ENCODE results near the gene PTRH2. TPM values are rescaled to one million over a fixed set of nuclear protein-coding genes. Genes with fewer than 3 reads are reported as not detected.

PTRH2 gene
- total RNA-seq, 1 experiment from 2014 or later: 40.8 TPM

GRCh38 chr17:59669944-59670343 is 37.3 kb downstream of the PTRH2 start:
- no peak overlapping the region for H3K4me3 Mint-ChIP-seq
- H3K4ac ChIP-seq (ENCODE audit: low read depth, low read length): no peak overlapping the region
- no peak overlapping the region for H2AFZ ChIP-seq (ENCODE audit: low read length)
- no peaks in the 10 kb centered on the region for H3K9me3 ChIP-seq (ENCODE audit: control insufficient read depth, low read depth, low read length)
- no peak overlapping the region for H4K8ac ChIP-seq (replicated peaks; ENCODE audit: insufficient read length, low read depth, low read length)
- no peak for DNase-seq
- H3K79me1 ChIP-seq (ENCODE audit: insufficient read depth, low read depth, low read length, poor library complexity, severe bottlenecking): no peaks in the 10 kb centered on the region
- H3K56ac ChIP-seq (ENCODE audit: insufficient read length, low read depth, low read length): no peak overlapping the region
- no peak overlapping the region for H3K9ac ChIP-seq (ENCODE audit: extremely low read depth, insufficient read length, low read length)
- H3K14ac ChIP-seq (ENCODE audit: insufficient read depth, low read length): no peak overlapping the region
- H4K20me1 ChIP-seq (ENCODE audit: control insufficient read depth, insufficient read depth, insufficient read length): no peaks in the 10 kb centered on the region
- H3K79me2 ChIP-seq (ENCODE audit: insufficient read depth, low read length): no peaks in the 10 kb centered on the region
- H3T11ph ChIP-seq (ENCODE audit: low read length): no peak overlapping the region
- H4K5ac ChIP-seq (ENCODE audit: insufficient read length, low read depth, low read length): no peak overlapping the region
- no peak for TF ChIP-seq CTCF (conservative IDR thresholded peaks at IDR 0.05)
- H3K36me3 Mint-ChIP-seq (ENCODE audit: insufficient read depth in 1 of 3, low read depth in 3 of 3): peaks cover 8 to 68% (median 40%) of the 10 kb centered on the region in 3 experiments; a peak in 5 of 7 replicates
- H3K4me1 ChIP-seq (ENCODE audit: insufficient read depth, low read length): no peaks in the 10 kb centered on the region
- no peak overlapping the region for H3K18ac ChIP-seq (ENCODE audit: insufficient read length, low read depth, low read length)
- H2BK120ac ChIP-seq (ENCODE audit: low read depth, low read length, poor library complexity, severe bottlenecking): no peak overlapping the region
- H3K4me2 ChIP-seq (ENCODE audit: insufficient read depth, insufficient read length, low read length): no peak overlapping the region
- no peak overlapping the region for H3K27ac ChIP-seq (ENCODE audit: insufficient read length, low read depth, low read length)
- H2AK5ac ChIP-seq (ENCODE audit: insufficient read length, low read length): no peak overlapping the region
- no peak overlapping the region for H4K91ac ChIP-seq (ENCODE audit: insufficient read length, low read depth, low read length)
- no peak overlapping the region for H2BK20ac ChIP-seq (ENCODE audit: low read depth, low read length, poor library complexity, severe bottlenecking)
- no peak overlapping the region for H2BK15ac ChIP-seq (ENCODE audit: low read depth, low read length)
- no peaks in the 10 kb centered on the region for H3K9me3 Mint-ChIP-seq
- H3K4me1 Mint-ChIP-seq: no peaks in the 10 kb centered on the region
- peak overlapping the region in 1 of 3 experiments; percentile 19; a peak in 1 of 7 replicates for H3K27ac Mint-ChIP-seq
- H3K27me3 ChIP-seq (ENCODE audit: insufficient read depth, low read length): no peaks in the 10 kb centered on the region
- no peaks in the 10 kb centered on the region for H3K23me2 ChIP-seq (ENCODE audit: insufficient read length, low read depth, low read length, poor library complexity, severe bottlenecking)
- H3K23ac ChIP-seq (ENCODE audit: insufficient read length, low read depth, low read length): no peak overlapping the region
- no CpG with 5 or more reads among the region's 1 CpG for WGBS (ENCODE audit: extremely low coverage, insufficient read length, low lambda C conversion rate)
- no peak overlapping the region for H2BK5ac ChIP-seq (ENCODE audit: insufficient read length, low read length)
- no peaks in the 10 kb centered on the region for H3K27me3 Mint-ChIP-seq (ENCODE audit: low read depth)
- no peak overlapping the region for H2BK12ac ChIP-seq (ENCODE audit: insufficient read length, low read depth, low read length)
